ENCODE measurements around the gene RGS10. TPM values are rescaled to one million over a fixed set of nuclear protein-coding genes. Genes with fewer than 3 reads are reported as not detected.

Gene RGS10
- total and polyA plus RNA-seq, 2 of the 8 experiments (the other 6 are each of a cell fraction or from before 2014, with no cell fraction given), result 5.5 to 13.1 TPM

DNA sequence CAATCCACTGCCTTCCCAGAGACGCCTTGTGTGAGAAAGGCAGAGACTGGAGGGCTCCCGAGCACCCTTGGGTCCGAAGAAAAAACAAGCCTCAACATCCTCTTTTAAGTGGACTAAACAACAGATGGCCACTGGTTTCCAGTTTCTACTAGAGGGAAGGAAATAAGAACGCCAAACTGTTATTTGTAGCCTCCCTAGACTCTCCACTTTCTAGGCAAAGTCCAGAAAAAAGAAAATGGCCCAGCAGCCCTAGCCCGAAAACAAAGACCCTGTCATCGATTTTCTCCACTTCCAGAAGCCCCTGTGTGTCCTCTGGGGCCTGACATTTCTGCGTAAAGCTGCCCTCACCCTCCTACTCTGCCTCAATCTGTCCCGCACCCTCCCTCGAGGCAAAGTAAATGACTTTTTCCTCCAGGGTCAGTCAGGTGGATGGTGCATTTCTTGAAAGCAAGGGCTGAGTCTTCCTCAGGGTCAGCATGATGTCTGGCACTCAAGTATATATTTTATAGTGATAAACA lies 6.0 kb downstream of the RGS10 start:
- no peak for FAIRE-seq
- no peak for TF ChIP-seq KDM4A (IDR thresholded peaks at IDR 0.05; ENCODE audit: low read depth, low read length, severe bottlenecking)
- TF ChIP-seq TBP (IDR thresholded peaks at IDR 0.05; ENCODE audit: low read depth, low read length), result no peak
- TF ChIP-seq, protein P1, sequence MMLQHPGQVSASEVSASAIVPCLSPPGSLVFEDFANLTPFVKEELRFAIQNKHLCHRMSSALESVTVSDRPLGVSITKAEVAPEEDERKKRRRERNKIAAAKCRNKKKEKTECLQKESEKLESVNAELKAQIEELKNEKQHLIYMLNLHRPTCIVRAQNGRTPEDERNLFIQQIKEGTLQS (IDR thresholded peaks at IDR 0.05; ENCODE audit: insufficient read depth, low read depth, low read length), result no peak
- TF ChIP-seq, protein P2, sequence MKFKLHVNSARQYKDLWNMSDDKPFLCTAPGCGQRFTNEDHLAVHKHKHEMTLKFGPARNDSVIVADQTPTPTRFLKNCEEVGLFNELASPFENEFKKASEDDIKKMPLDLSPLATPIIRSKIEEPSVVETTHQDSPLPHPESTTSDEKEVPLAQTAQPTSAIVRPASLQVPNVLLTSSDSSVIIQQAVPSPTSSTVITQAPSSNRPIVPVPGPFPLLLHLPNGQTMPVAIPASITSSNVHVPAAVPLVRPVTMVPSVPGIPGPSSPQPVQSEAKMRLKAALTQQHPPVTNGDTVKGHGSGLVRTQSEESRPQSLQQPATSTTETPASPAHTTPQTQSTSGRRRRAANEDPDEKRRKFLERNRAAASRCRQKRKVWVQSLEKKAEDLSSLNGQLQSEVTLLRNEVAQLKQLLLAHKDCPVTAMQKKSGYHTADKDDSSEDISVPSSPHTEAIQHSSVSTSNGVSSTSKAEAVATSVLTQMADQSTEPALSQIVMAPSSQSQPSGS (IDR thresholded peaks at IDR 0.05; ENCODE audit: low read length), result no peak
- no peak for TF ChIP-seq NRF1 (IDR thresholded peaks at IDR 0.05; ENCODE audit: low read depth, low read length)
- no peak for TF ChIP-seq BACH1 (IDR thresholded peaks at IDR 0.05; ENCODE audit: low read length)

More for the DNA sequence above, 6.0 kb downstream of the RGS10 start:
- H3K56ac ChIP-seq (replicated peaks; ENCODE audit: insufficient read length, low read depth, low read length), result no peak overlapping the region
- H2BK15ac ChIP-seq (ENCODE audit: low read length), result no peak overlapping the region
- H3K23ac ChIP-seq (ENCODE audit: insufficient read length), result no peak overlapping the region
- H2BK5ac ChIP-seq (ENCODE audit: low read depth, low read length), result no peak overlapping the region
- no peaks in the 10 kb centered on the region for H3K23me2 ChIP-seq (ENCODE audit: low read depth, low read length)
- ChIA-PET CTCF (ENCODE audit: partially characterized antibody) (interaction anchor here (1.0 kb wide), 1 partner anchor 13 kb away, joined by 5 read pairs; no protein-coding TSS in a partner anchor), POLR2A (ENCODE audit: partially characterized antibody) (no interaction called here)
- H2AFZ ChIP-seq (ENCODE audit: low read length), result no peak overlapping the region
- no peaks in the 10 kb centered on the region for H3K79me1 ChIP-seq (ENCODE audit: low read depth, low read length)
- 86% methylated on average over 9 of the region's 9 CpGs; no CpG with 5 or more reads in 1 of the 2 experiments for WGBS, 2 experiments (ENCODE audit: extremely low coverage in 1 of 2, insufficient coverage in 1 of 2, insufficient read length in 1 of 2, insufficient replicate concordance in 2 of 2, low coverage in 1 of 2, low lambda C conversion rate in 2 of 2, missing lambda C conversion rate in 1 of 2)
- H3K4me1 ChIP-seq (replicated peaks in 1 of 4; ENCODE audit: control insufficient read depth in 3 of 4, insufficient read depth in 4 of 4, low read length in 3 of 4), result peaks cover 2 to 5% (median 2%) of the 10 kb centered on the region in 4 experiments; a peak in 4 of 7 replicates
- H3K27ac ChIP-seq (ENCODE audit: low read depth, low read length), result no peak overlapping the region
- no peaks in the 10 kb centered on the region for H3K79me2 ChIP-seq (ENCODE audit: control insufficient read depth in 1 of 2, insufficient read depth in 2 of 2, low read length in 2 of 2)
- H3K18ac ChIP-seq (ENCODE audit: extremely low read depth, low read length), result no peak overlapping the region
- no peak overlapping the region for H3K4me2 ChIP-seq (ENCODE audit: insufficient read depth in 1 of 2, low read depth in 2 of 2, low read length in 2 of 2)
- H2BK120ac ChIP-seq (replicated peaks; ENCODE audit: low read depth, low read length), result no peak overlapping the region
- no peak overlapping the region for H4K91ac ChIP-seq (replicated peaks; ENCODE audit: insufficient read length, low read length)
- peaks cover 6 to 19% (median 13%) of the 10 kb centered on the region in 4 experiments for H3K27me3 ChIP-seq (replicated peaks in 1 of 4; ENCODE audit: control insufficient read depth in 3 of 4, extremely low read depth in 1 of 4, insufficient read depth in 3 of 4, low read length in 3 of 4)
- H4K8ac ChIP-seq (ENCODE audit: extremely low read depth, insufficient read depth, low read length), result no peak overlapping the region
- no peak overlapping the region for H4K5ac ChIP-seq (ENCODE audit: insufficient read length, low read depth, low read length)
- no peak overlapping the region for H3K4ac ChIP-seq (replicated peaks; ENCODE audit: insufficient read length, low read depth, low read length)
- no peak overlapping the region for H3K4me3 ChIP-seq (ENCODE audit: extremely low read depth in 1 of 4, insufficient read depth in 2 of 4, low read depth in 3 of 4, low read length in 4 of 4)
- H3K36me3 ChIP-seq (ENCODE audit: control insufficient read depth in 2 of 4, insufficient read depth in 4 of 4, low read length in 3 of 4), result no peaks in the 10 kb centered on the region; a peak in 1 of 8 replicates
- no peaks in the 10 kb centered on the region for H3K9me3 ChIP-seq (ENCODE audit: insufficient read depth in 2 of 2, low read depth in 1 of 2, low read length in 1 of 2)
- DNase-seq (ENCODE audit: low read depth in 1 of 2, low spot score in 2 of 2), result no peak
- H2BK20ac ChIP-seq (ENCODE audit: low read length), result no peak overlapping the region
- no peak overlapping the region; a peak in 1 of 7 replicates for H3K9ac ChIP-seq (replicated peaks in 1 of 4; ENCODE audit: extremely low read depth in 1 of 4, low read depth in 3 of 4, low read length in 3 of 4)
- H3K14ac ChIP-seq (ENCODE audit: insufficient read length), result no peak overlapping the region
- H4K20me1 ChIP-seq (replicated peaks in 1 of 2; ENCODE audit: control insufficient read depth in 1 of 2, insufficient read depth in 2 of 2, low read length in 2 of 2), result peaks cover 0 to 4% of the 10 kb centered on the region in 2 experiments
- no peak overlapping the region for H2AK5ac ChIP-seq (ENCODE audit: low read depth, low read length)
- H2BK12ac ChIP-seq (ENCODE audit: low read depth, low read length), result no peak overlapping the region

Measured in H1 (cell line).